Neural progenitor cell (in vitro differentiated cells): Measurements from ENCODE around the gene BMP2K.

Source experiments
- CTCF ChIP-seq: fragments of 200-600 bp; sonication (generic); IDR thresholded peaks from 2 replicates; pipeline ENCODE4 v1.5.1; 2017; ENCODE audit warnings: antibody characterized with exemption, mild to moderate bottlenecking
- EZH2 ChIP-seq: fragments of 200-600 bp; sonication (generic); IDR thresholded peaks from 2 replicates; pipeline ENCODE4 v1.6.1; 2017; ENCODE audit warnings: antibody characterized with exemption, mild to moderate bottlenecking, moderate library complexity
- EZH2phosphoT487 ChIP-seq: fragments of 200-600 bp; sonication (generic); IDR thresholded peaks from 2 replicates; pipeline ENCODE4 v1.6.1; 2017; ENCODE audit warnings: antibody characterized with exemption

GRCh38 chr4:78949735-78950134, 173.6 kb downstream of the BMP2K start:
- TF ChIP-seq CTCF (no peak), EZH2 (no peak), EZH2phosphoT487 (no peak)
